Measurements from ENCODE around the gene DENND5A. TPM values are rescaled to one million over a fixed set of nuclear protein-coding genes. Genes with fewer than 3 reads are reported as not detected.

Gene DENND5A
- total and polyA plus RNA-seq, 2 donors (not counting 1 experiment from before 2014, with no cell fraction given) = 41.3 to 66.5 TPM

GRCh38 chr11:9214765-9215164 is 50.4 kb downstream of the DENND5A start:
- H2AFZ ChIP-seq (ENCODE audit: insufficient read depth, low read depth, low read length, poor library complexity, severe bottlenecking) = no peak overlapping the region
- H3K27me3 ChIP-seq (replicated peaks in 1 of 4; ENCODE audit: control extremely low read depth in 1 of 4, control insufficient read depth in 3 of 4, insufficient read depth in 4 of 4, low read length in 3 of 4) = no peaks in the 10 kb centered on the region
- H3K79me2 ChIP-seq (ENCODE audit: control insufficient read depth, insufficient read depth, low read length) = peaks cover 75% of the 10 kb centered on the region
- ATAC-seq (ENCODE audit: low read depth) (no peak), DNase-seq (no peak)
- peaks cover 11 to 16% of the 10 kb centered on the region in 2 donors for H3K4me1 ChIP-seq (ENCODE audit: control insufficient read depth in 2 of 2, insufficient read depth in 2 of 2, low read length in 2 of 2)
- H3K4me2 ChIP-seq (replicated peaks; ENCODE audit: low read depth, low read length, poor library complexity, severe bottlenecking) = no peak overlapping the region
- CTCF ChIA-PET = no interaction called here
- H3K9me3 Mint-ChIP-seq (ENCODE audit: insufficient read depth) = no peaks in the 10 kb centered on the region
- no peak overlapping the region for H3K27ac ChIP-seq (ENCODE audit: low read length in 2 of 2)
- H3K36me3 ChIP-seq (replicated peaks in 1 of 2; ENCODE audit: control extremely low read depth in 1 of 2, control insufficient read depth in 1 of 2, extremely low read depth in 1 of 2, insufficient read depth in 2 of 2, low read length in 1 of 2) = no peaks in the 10 kb centered on the region
- POLR2A ChIA-PET = interaction anchor here (1.0 kb wide), 1 partner anchor 554 kb away, joined by 3 read pairs; no protein-coding TSS in a partner anchor
- intact Hi-C loops (cut with micrococcal nuclease) = no loop called here
- peaks cover 34% of the 10 kb centered on the region for H3K4me1 Mint-ChIP-seq
- no peaks in the 10 kb centered on the region for H3K27me3 Mint-ChIP-seq
- no peak for TF ChIP-seq EZH2 (IDR thresholded peaks at IDR 0.05; ENCODE audit: borderline replicate concordance, insufficient read depth, low read depth, low read length, poor library complexity, severe bottlenecking)
- no peak for TF ChIP-seq CTCF (IDR thresholded peaks at IDR 0.05)
- H3K4me3 Mint-ChIP-seq = no peak overlapping the region
- H3K27ac Mint-ChIP-seq = no peak overlapping the region
- H3K9ac ChIP-seq (ENCODE audit: low read length) = no peak overlapping the region
- H4K20me1 ChIP-seq (ENCODE audit: control insufficient read depth, insufficient read depth, low read length, poor library complexity, severe bottlenecking) = peaks cover 8% of the 10 kb centered on the region
- no peak overlapping the region for H3K4me3 ChIP-seq (ENCODE audit: control extremely low read depth in 1 of 5, extremely low read depth in 1 of 5, insufficient read depth in 1 of 5, low read depth in 2 of 5, low read length in 4 of 5)
- 95% methylated on average over 4 of the region's 5 CpGs for WGBS (ENCODE audit: insufficient coverage)
- H3K9me3 ChIP-seq (ENCODE audit: control extremely low read depth in 1 of 3, control insufficient read depth in 2 of 3, insufficient read depth in 1 of 3, low read length in 2 of 3) = no peaks in the 10 kb centered on the region

GRCh38 chr11:9211322-9211721 is 53.8 kb downstream of the DENND5A start:
- no peak overlapping the region for H2AFZ ChIP-seq (ENCODE audit: insufficient read depth, low read depth, low read length, poor library complexity, severe bottlenecking)
- H3K36me3 ChIP-seq (replicated peaks in 1 of 2; ENCODE audit: control extremely low read depth in 1 of 2, control insufficient read depth in 1 of 2, extremely low read depth in 1 of 2, insufficient read depth in 2 of 2, low read length in 1 of 2) = no peaks in the 10 kb centered on the region
- TF ChIP-seq EZH2 (IDR thresholded peaks at IDR 0.05; ENCODE audit: borderline replicate concordance, insufficient read depth, low read depth, low read length, poor library complexity, severe bottlenecking) = no peak
- no peak for TF ChIP-seq CTCF (IDR thresholded peaks at IDR 0.05)
- H3K9me3 ChIP-seq (ENCODE audit: control extremely low read depth in 1 of 3, control insufficient read depth in 2 of 3, insufficient read depth in 1 of 3, low read length in 2 of 3) = no peaks in the 10 kb centered on the region
- peaks cover 16 to 17% of the 10 kb centered on the region in 2 donors for H3K4me1 ChIP-seq (ENCODE audit: control insufficient read depth in 2 of 2, insufficient read depth in 2 of 2, low read length in 2 of 2)
- H3K4me2 ChIP-seq (replicated peaks; ENCODE audit: low read depth, low read length, poor library complexity, severe bottlenecking) = no peak overlapping the region
- WGBS (ENCODE audit: insufficient coverage) = 100% methylated on average over 2 of the region's 3 CpGs
- DNase-seq (no peak), ATAC-seq (ENCODE audit: low read depth) (no peak)
- Mint-ChIP-seq H3K4me3 (no peak overlapping the region), H3K27ac (no peak overlapping the region), H3K4me1 (peaks cover 46% of the 10 kb centered on the region), H3K9me3 (ENCODE audit: insufficient read depth) (no peaks in the 10 kb centered on the region), H3K27me3 (no peaks in the 10 kb centered on the region)
- no peak overlapping the region for H3K27ac ChIP-seq (ENCODE audit: low read length in 2 of 2)
- H3K9ac ChIP-seq (ENCODE audit: low read length) = no peak overlapping the region
- H3K79me2 ChIP-seq (ENCODE audit: control insufficient read depth, insufficient read depth, low read length) = peaks cover 55% of the 10 kb centered on the region
- H4K20me1 ChIP-seq (ENCODE audit: control insufficient read depth, insufficient read depth, low read length, poor library complexity, severe bottlenecking) = peaks cover 8% of the 10 kb centered on the region
- no peaks in the 10 kb centered on the region for H3K27me3 ChIP-seq (replicated peaks in 1 of 4; ENCODE audit: control extremely low read depth in 1 of 4, control insufficient read depth in 3 of 4, insufficient read depth in 4 of 4, low read length in 3 of 4)
- ChIA-PET CTCF (interaction anchor here (1.2 kb wide), 1 partner anchor 196 kb away, joined by 3 read pairs; no protein-coding TSS in a partner anchor), POLR2A (no interaction called here)
- no peak overlapping the region for H3K4me3 ChIP-seq (ENCODE audit: control extremely low read depth in 1 of 5, extremely low read depth in 1 of 5, insufficient read depth in 1 of 5, low read depth in 2 of 5, low read length in 4 of 5)
- intact Hi-C loops (cut with micrococcal nuclease) = no loop called here
